GM12872 (cell line): Measurements from ENCODE around the gene BRSK1.

ENCODE experiments used
- CTCF ChIP-seq: IDR thresholded peaks from 3 replicates; pipeline ENCODE4 v1.5.1; 2011; ENCODE audit warnings: low read depth, mild to moderate bottlenecking, low read length, moderate library complexity; ENCODE audit not compliant: insufficient read depth

Gene BRSK1

GRCh38 chr19:55278391-55279135 lies 5.2 kb upstream of the BRSK1 start:
- TF ChIP-seq CTCF = no peak

GRCh38 chr19:55279340-55279739 lies 4.5 kb upstream of the BRSK1 start:
- no peak for TF ChIP-seq CTCF

- no peak for TF ChIP-seq CTCF
These were observed 3.8 kb upstream of the BRSK1 start, which contains the start of gene HSPBP1 for GRCh38 chr19:55279770-55280643. TSS of gene HSPBP1 (minus strand) at chr19:55280110. CDS start at chr19:55279608, 502 bp downstream.

- no peak for TF ChIP-seq CTCF
These were observed 735 bp downstream of the BRSK1 start for GRCh38 chr19:55284405-55285058.

GRCh38 chr19:55285229-55285890 lies 1.6 kb downstream of the BRSK1 start:
- TF ChIP-seq CTCF = no peak

GRCh38 chr19:55287361-55288079 lies 3.7 kb downstream of the BRSK1 start:
- TF ChIP-seq CTCF = no peak
